ENCODE results near the gene SLC9A9. TPM values are rescaled to one million over a fixed set of nuclear protein-coding genes. Genes with fewer than 3 reads are reported as not detected.

Gene SLC9A9
- total RNA-seq, 2 donors from 2014 or later: 29.6 to 60.1 TPM

- Histone ChIP-seq H3K9me3 (no peaks in the 10 kb centered on the region), H3K4me1 (ENCODE audit: control insufficient read depth in 1 of 2, low read depth in 2 of 2) (no peaks in the 10 kb centered on the region), H3K4me3 (no peak overlapping the region), H3K27ac (no peak overlapping the region), H3K36me3 (no peaks in the 10 kb centered on the region), H3K27me3 (replicated peaks; ENCODE audit: insufficient read depth) (no peaks in the 10 kb centered on the region)
- TF ChIP-seq CTCF (IDR thresholded peaks at IDR 0.05): no peak
- no peak for ATAC-seq (ENCODE audit: insufficient number of reproducible peaks, low FRiP score, low read depth)
- no peak for DNase-seq (ENCODE audit: low spot score)
Measured at GRCh38 chr3:143410259-143410658, 438.0 kb downstream of the SLC9A9 start.

- H3K4me3 ChIP-seq: no peak overlapping the region
- H3K27ac ChIP-seq: no peak overlapping the region
- no peaks in the 10 kb centered on the region for H3K4me1 ChIP-seq (ENCODE audit: control insufficient read depth in 1 of 2, low read depth in 2 of 2)
- H3K36me3 ChIP-seq: no peaks in the 10 kb centered on the region
- no peaks in the 10 kb centered on the region for H3K27me3 ChIP-seq (replicated peaks; ENCODE audit: insufficient read depth)
- ATAC-seq (ENCODE audit: insufficient number of reproducible peaks, low FRiP score, low read depth): no peak
- no peak for TF ChIP-seq CTCF (IDR thresholded peaks at IDR 0.05)
- no peaks in the 10 kb centered on the region for H3K9me3 ChIP-seq
- DNase-seq (ENCODE audit: low spot score): no peak
Measured at GRCh38 chr3:143408771-143409170, 439.5 kb downstream of the SLC9A9 start.

- Histone ChIP-seq H3K4me1 (ENCODE audit: control insufficient read depth in 1 of 2, low read depth in 2 of 2) (no peaks in the 10 kb centered on the region), H3K27me3 (replicated peaks; ENCODE audit: insufficient read depth) (no peaks in the 10 kb centered on the region), H3K27ac (no peak overlapping the region), H3K4me3 (no peak overlapping the region), H3K36me3 (no peaks in the 10 kb centered on the region), H3K9me3 (no peaks in the 10 kb centered on the region)
- DNase-seq (ENCODE audit: low spot score): no peak
- no peak for ATAC-seq (ENCODE audit: insufficient number of reproducible peaks, low FRiP score, low read depth)
- no peak for TF ChIP-seq CTCF (IDR thresholded peaks at IDR 0.05)
Measured at GRCh38 chr3:143402602-143403001, 445.7 kb downstream of the SLC9A9 start.

GRCh38 chr3:143396790-143397189, 451.5 kb downstream of the SLC9A9 start:
- H3K4me3 ChIP-seq: no peak overlapping the region
- no peaks in the 10 kb centered on the region for H3K27me3 ChIP-seq (replicated peaks; ENCODE audit: insufficient read depth)
- TF ChIP-seq CTCF (IDR thresholded peaks at IDR 0.05): no peak
- no peaks in the 10 kb centered on the region for H3K4me1 ChIP-seq (ENCODE audit: control insufficient read depth in 1 of 2, low read depth in 2 of 2)
- ATAC-seq (ENCODE audit: insufficient number of reproducible peaks, low FRiP score, low read depth): no peak
- no peaks in the 10 kb centered on the region for H3K9me3 ChIP-seq
- no peaks in the 10 kb centered on the region for H3K36me3 ChIP-seq
- DNase-seq (ENCODE audit: low spot score): no peak
- no peak overlapping the region for H3K27ac ChIP-seq

- Histone ChIP-seq H3K9me3 (no peaks in the 10 kb centered on the region), H3K4me3 (no peak overlapping the region), H3K27ac (no peak overlapping the region), H3K4me1 (ENCODE audit: control insufficient read depth in 1 of 2, low read depth in 2 of 2) (no peaks in the 10 kb centered on the region), H3K36me3 (no peaks in the 10 kb centered on the region), H3K27me3 (replicated peaks; ENCODE audit: insufficient read depth) (no peaks in the 10 kb centered on the region)
- no peak for ATAC-seq (ENCODE audit: insufficient number of reproducible peaks, low FRiP score, low read depth)
- no peak for TF ChIP-seq CTCF (IDR thresholded peaks at IDR 0.05)
- no peak for DNase-seq (ENCODE audit: low spot score)
Measured at GRCh38 chr3:143389388-143389787, 458.9 kb downstream of the SLC9A9 start.
